Ramos (cell line): ENCODE data around the gene SLC12A1.

ENCODE experiments used
- in situ Hi-C: fragments of 300-500 bp; cut with MboI; formaldehyde crosslinking; loops from one replicate; pipeline ENCODE4 v1.14.3; 2022; ENCODE audit warnings: low sequenced_read_pairs; ENCODE audit not compliant: unreplicated experiment

The SLC12A1 gene

DNA sequence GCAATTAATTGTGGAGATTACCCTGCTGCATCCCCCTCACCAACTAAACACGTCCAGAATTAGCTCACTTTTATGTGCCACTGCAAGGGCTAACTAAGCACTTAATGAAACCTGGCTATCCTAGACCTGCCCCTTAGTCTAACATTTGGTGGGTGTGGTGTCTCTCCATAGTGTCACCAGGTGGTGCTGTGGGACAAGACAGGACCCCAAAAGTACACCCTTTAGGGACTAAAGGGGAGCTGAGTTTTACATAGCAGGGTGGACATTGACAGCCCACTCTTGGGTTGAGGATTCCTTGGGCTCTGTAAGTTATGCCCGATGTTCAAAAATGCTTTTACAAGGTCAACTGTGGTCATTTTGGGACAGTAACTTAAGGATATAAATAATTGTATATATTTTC lies 130.8 kb downstream of the SLC12A1 start:
- in situ Hi-C loops, result no loop called here

DNA sequence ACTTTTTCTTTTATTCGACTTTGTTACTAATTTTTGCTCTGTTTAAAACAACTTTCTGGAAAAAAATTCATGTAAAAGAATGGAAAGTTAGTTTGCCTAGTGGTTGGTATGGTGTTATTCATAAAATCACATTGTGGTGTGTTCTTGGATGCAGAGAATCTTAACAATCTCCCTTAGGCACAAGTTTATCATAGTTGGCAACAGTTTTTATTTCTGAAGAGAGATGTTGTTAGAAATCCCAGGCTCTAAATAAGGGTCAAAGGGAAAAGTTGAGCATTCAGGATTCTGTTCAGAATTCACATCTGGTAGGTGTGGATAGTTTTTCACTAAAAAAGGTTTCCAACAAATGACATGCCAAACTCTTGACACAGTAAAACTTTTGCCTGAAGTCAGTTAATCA lies 131.5 kb downstream of the SLC12A1 start:
- in situ Hi-C loops, result no loop called here

DNA sequence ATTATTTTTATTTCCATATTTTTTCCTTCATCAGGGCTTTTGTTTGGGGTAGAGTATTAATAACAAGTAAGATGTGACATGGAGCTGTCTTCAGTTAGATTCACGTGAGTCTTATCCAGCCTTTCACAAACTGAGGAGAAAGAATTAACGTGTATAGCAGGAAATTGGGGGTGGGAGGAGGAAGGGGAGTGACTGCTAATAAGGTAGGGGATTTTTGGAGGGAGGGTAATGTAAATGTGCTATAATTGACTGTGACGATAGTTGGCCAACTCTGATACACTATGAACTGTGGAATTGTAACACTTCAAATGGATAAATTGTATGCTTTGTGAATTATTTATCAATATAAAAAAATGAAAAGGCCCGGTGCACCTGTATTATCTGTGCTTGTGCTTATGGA lies 134.0 kb downstream of the SLC12A1 start:
- in situ Hi-C loops, result no loop called here

DNA sequence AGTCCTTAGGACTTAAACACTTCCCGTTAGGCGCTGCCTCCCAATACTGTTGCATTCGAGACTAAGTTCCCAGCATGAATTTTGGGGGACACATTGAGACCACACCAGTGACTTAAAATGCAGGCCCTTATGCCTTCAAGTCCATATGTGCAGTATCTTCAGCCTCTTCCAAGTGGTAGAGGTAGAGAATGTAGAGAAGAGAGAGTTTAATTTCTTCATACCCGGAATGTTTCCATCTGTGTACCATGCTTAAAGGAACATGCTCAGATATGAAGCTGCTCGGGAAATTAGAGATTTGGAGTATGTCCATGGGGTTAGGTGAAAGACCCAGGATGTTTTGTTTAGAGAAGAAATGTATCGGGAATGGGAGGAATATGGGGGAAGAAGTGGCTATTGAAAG lies 137.8 kb downstream of the SLC12A1 start:
- in situ Hi-C loops, result no loop called here

DNA sequence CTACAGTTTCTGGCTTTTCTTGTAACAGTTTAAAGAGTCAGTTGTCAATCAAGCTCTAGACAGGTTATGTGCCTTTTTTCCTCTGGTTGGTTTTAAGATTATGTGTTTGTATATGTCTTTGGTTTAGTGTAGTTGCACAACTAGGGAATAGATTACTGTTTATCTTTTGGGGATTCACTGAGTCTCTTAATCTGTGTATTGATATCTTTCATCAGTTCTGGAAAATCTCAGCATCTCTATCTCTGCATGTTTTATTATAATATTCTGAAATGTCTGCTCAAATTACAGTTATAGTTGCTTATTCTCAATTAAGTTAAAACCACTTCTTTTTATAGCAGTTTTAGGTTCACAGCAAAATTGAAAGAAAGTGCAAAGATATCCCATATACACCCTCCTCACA lies 139.4 kb downstream of the SLC12A1 start:
- in situ Hi-C loops, result no loop called here

DNA sequence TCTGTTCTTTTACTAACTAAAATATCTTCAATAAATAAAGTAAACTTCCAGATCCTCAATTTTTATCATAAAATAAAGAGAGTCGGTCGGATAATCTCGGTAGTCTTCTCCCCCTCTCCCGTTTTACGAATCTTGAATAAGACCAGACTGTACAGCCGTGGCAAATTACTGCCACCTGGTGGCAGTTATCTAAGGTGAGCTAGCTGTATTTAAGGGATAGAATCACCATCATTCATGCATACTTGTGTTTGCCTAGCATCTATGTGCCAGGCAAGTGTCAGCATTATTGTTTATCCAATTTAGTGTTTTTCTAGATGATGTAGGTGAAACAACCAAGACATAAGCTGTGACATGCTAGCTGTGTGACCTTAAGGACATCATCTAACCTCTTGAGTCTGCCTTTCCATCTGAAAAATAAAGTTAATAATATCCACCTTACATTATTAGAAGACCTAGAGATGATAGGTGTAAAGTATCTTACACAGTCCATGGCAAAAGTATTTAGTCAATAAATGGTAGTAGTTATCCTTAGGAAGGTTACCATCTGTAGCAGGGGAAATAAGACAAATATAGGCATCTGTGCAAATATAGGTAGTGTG lies 146.5 kb downstream of the SLC12A1 start:
- in situ Hi-C loops, result no loop called here
